ENCODE data around the gene TRAF2.

The TRAF2 gene

GRCh38 chr9:136913701-136914438, 27.6 kb downstream of the TRAF2 start:
- DNase-seq (ENCODE audit: low spot score), result no peak

- DNase-seq (ENCODE audit: low spot score), result no peak
These were observed 29.5 kb downstream of the TRAF2 start for GRCh38 chr9:136915632-136916329.

GRCh38 chr9:136916330-136917184, 30.2 kb downstream of the TRAF2 start:
- no peak for DNase-seq (ENCODE audit: low spot score)

- DNase-seq (ENCODE audit: low spot score), result no peak
These were observed 31.6 kb downstream of the TRAF2 start for GRCh38 chr9:136917902-136918301.

- DNase-seq (ENCODE audit: low spot score), result no peak
These were observed 33.8 kb downstream of the TRAF2 start for GRCh38 chr9:136920069-136920468.

GRCh38 chr9:136920734-136921231, 34.5 kb downstream of the TRAF2 start:
- DNase-seq (ENCODE audit: low spot score), result no peak

- DNase-seq (ENCODE audit: low spot score), result no peak
These were observed 35.0 kb downstream of the TRAF2 start for GRCh38 chr9:136921307-136921706.

GRCh38 chr9:136921718-136922117, 35.4 kb downstream of the TRAF2 start:
- no peak for DNase-seq (ENCODE audit: low spot score)

- DNase-seq (ENCODE audit: low spot score), result no peak
These were observed 36.2 kb downstream of the TRAF2 start for GRCh38 chr9:136922540-136922939.

GRCh38 chr9:136923881-136924280, 37.6 kb downstream of the TRAF2 start:
- DNase-seq (ENCODE audit: low spot score), result no peak

GRCh38 chr9:136925414-136926153, 39.3 kb downstream of the TRAF2 start:
- DNase-seq (ENCODE audit: low spot score), result no peak

- DNase-seq (ENCODE audit: low spot score), result no peak
These were observed 39.9 kb downstream of the TRAF2 start for GRCh38 chr9:136926154-136926704.

GRCh38 chr9:136926749-136927148, 40.4 kb downstream of the TRAF2 start:
- DNase-seq (ENCODE audit: low spot score), result no peak

GRCh38 chr9:136927343-136928271, 41.3 kb downstream of the TRAF2 start:
- no peak for DNase-seq (ENCODE audit: low spot score)

GRCh38 chr9:136928591-136928990, 42.3 kb downstream of the TRAF2 start:
- no peak for DNase-seq (ENCODE audit: low spot score)

GRCh38 chr9:136930014-136930413, 43.7 kb downstream of the TRAF2 start:
- DNase-seq (ENCODE audit: low spot score), result no peak

- DNase-seq (ENCODE audit: low spot score), result no peak
These were observed 45.4 kb downstream of the TRAF2 start for GRCh38 chr9:136931611-136932130.

- no peak for DNase-seq (ENCODE audit: low spot score)
These were observed 48.0 kb downstream of the TRAF2 start for GRCh38 chr9:136934277-136934676.

- DNase-seq (ENCODE audit: low spot score), result no peak
These were observed 49.3 kb downstream of the TRAF2 start for GRCh38 chr9:136935651-136936050.

GRCh38 chr9:136936645-136937170, 50.4 kb downstream of the TRAF2 start:
- no peak for DNase-seq (ENCODE audit: low spot score)

Measured in SW480 (cell line).